GM23338 (cell line): ENCODE results near the gene TNS3. TPM values are rescaled to one million over a fixed set of nuclear protein-coding genes. Genes with fewer than 3 reads are reported as not detected.

Experiments used
- ATAC-seq: fragments of 200-7000 bp; cut with Tn5 transposase; 3 replicates; pipeline ENCODE4 v1.9.1; 2020
- DNase-seq: peaks from one replicate; pipeline ENCODE4 v3.0.0-alpha.2; 2015; ENCODE audit warnings: low spot score
- H2AFZ ChIP-seq: fragments of 200-600 bp; sonication (generic); 2 replicates; pipeline ENCODE4 v1.8.0; 2016; ENCODE audit warnings: antibody characterized with exemption, mild to moderate bottlenecking, moderate library complexity
- H3F3A ChIP-seq: fragments of 200-600 bp; sonication (generic); replicated peaks from 2 replicates; pipeline ENCODE4 v1.8.0; 2017; ENCODE audit warnings: antibody characterized with exemption, mixed run types, low read depth
- H3K27ac ChIP-seq: fragments of 200-600 bp; sonication (generic); 2 replicates; pipeline ENCODE4 v1.6.1; 2016; ENCODE audit warnings: low read depth
- H3K27me3 ChIP-seq: fragments of 200-600 bp; sonication (generic); 2 replicates; pipeline ENCODE4 v1.8.0; 2016; ENCODE audit warnings: mild to moderate bottlenecking, mixed run types, moderate library complexity; ENCODE audit not compliant: insufficient read depth
- H3K36me3 ChIP-seq: fragments of 200-600 bp; sonication (generic); 2 replicates; pipeline ENCODE4 v1.8.0; 2016; ENCODE audit warnings: mild to moderate bottlenecking; ENCODE audit not compliant: insufficient read depth
- H3K4me1 ChIP-seq: fragments of 200-600 bp; sonication (generic); 2 replicates; pipeline ENCODE4 v1.8.0; 2016; ENCODE audit warnings: mild to moderate bottlenecking, moderate library complexity; ENCODE audit not compliant: insufficient read depth
- H3K4me2 ChIP-seq: fragments of 200-600 bp; sonication (generic); 2 replicates; pipeline ENCODE4 v1.7.1; 2017; ENCODE audit warnings: mixed run types
- H3K4me3 ChIP-seq: fragments of 200-600 bp; sonication (generic); 2 replicates; pipeline ENCODE4 v1.6.1; 2016; ENCODE audit warnings: mixed run types
- H3K79me2 ChIP-seq: fragments of 200-600 bp; sonication (generic); replicated peaks from 2 replicates; pipeline ENCODE4 v1.8.0; 2017; ENCODE audit warnings: mild to moderate bottlenecking; ENCODE audit not compliant: insufficient read depth
- H3K9me2 ChIP-seq: fragments of 200-600 bp; sonication (generic); 2 replicates; pipeline ENCODE4 v1.8.0; 2017; ENCODE audit not compliant: insufficient read depth
- H4K20me1 ChIP-seq: fragments of 200-600 bp; sonication (generic); replicated peaks from 2 replicates; pipeline ENCODE4 v1.8.0; 2017; ENCODE audit warnings: mild to moderate bottlenecking; ENCODE audit not compliant: insufficient read depth
- H3K27ac Mint-ChIP-seq: 2 replicates; pipeline ENCODE4 v1.8.0; 2020; ENCODE audit warnings: inconsistent platforms, mild to moderate bottlenecking, moderate library complexity, mixed read lengths
- H3K27me3 Mint-ChIP-seq: 3 replicates; pipeline ENCODE4 v1.8.0; 2022; ENCODE audit warnings: low read depth, mild to moderate bottlenecking, moderate library complexity, mixed read lengths, inconsistent platforms; ENCODE audit not compliant: insufficient read depth, poor library complexity
- H3K36me3 Mint-ChIP-seq: 3 replicates; pipeline ENCODE4 v1.8.0; 2021; ENCODE audit warnings: low read depth, mild to moderate bottlenecking, inconsistent platforms, moderate library complexity, mixed read lengths
- H3K4me1 Mint-ChIP-seq: 3 replicates; pipeline ENCODE4 v1.8.0; 2020; ENCODE audit warnings: mild to moderate bottlenecking, inconsistent platforms, mixed read lengths
- H3K4me3 Mint-ChIP-seq: 3 replicates; pipeline ENCODE4 v1.8.0; 2021; ENCODE audit warnings: moderate library complexity, mild to moderate bottlenecking, inconsistent platforms, mixed read lengths
- H3K9me3 Mint-ChIP-seq: 3 replicates; pipeline ENCODE4 v1.8.0; 2020; ENCODE audit warnings: moderate library complexity, mild to moderate bottlenecking, inconsistent platforms, mixed read lengths
- CTCF ChIP-seq, 2 experiments: fragments of 200-600 bp in 1 of 2; sonication (generic) in 1 of 2; conservative IDR thresholded peaks; 2 replicates each; pipeline versions ENCODE4 v1.5.1 to v1.6.1; 2016 to 2017; ENCODE audit warnings: antibody characterized with exemption in 2 of 2, low read depth in 2 of 2, mild to moderate bottlenecking in 2 of 2, moderate library complexity in 1 of 2
- EZH2 ChIP-seq: fragments of 200-600 bp; sonication (generic); IDR thresholded peaks from one replicate; pipeline ENCODE4 v1.8.0; 2017; ENCODE audit warnings: antibody characterized with exemption, mild to moderate bottlenecking, low read depth; ENCODE audit not compliant: unreplicated experiment
- POLR2AphosphoS5 ChIP-seq: IDR thresholded peaks from 2 replicates; pipeline ENCODE4 v1.6.1; 2016; ENCODE audit warnings: antibody characterized with exemption, low read depth
- REST ChIP-seq: IDR thresholded peaks from one replicate; pipeline ENCODE4 v1.6.1; 2018; ENCODE audit warnings: antibody characterized with exemption; ENCODE audit not compliant: unreplicated experiment
- STAT1 ChIP-seq: IDR thresholded peaks from one replicate; pipeline ENCODE4 v1.6.1; 2016; ENCODE audit warnings: antibody characterized with exemption; ENCODE audit not compliant: unreplicated experiment
- ZNF331 ChIP-seq: fragments of 250-450 bp; sonication (Bioruptor Pico); IDR thresholded peaks from 2 replicates; pipeline ENCODE4 v1.5.0; 2020; ENCODE audit warnings: low read depth, mild to moderate bottlenecking, moderate library complexity
- ZNF462 ChIP-seq: fragments of 250-450 bp; sonication (Bioruptor Pico); IDR thresholded peaks from 2 replicates; pipeline ENCODE4 v1.5.0; 2020; ENCODE audit warnings: mild to moderate bottlenecking, moderate library complexity
- polyA plus RNA-seq: library from polyadenylated mRNA; unstranded; fragments of >200 nt; fragmentation: Nextera tagmentation; extraction: Ambion mirVana; gene quantifications from 2 replicates; pipeline ENCODE4 v1.2.1, GENCODE V29; 2016
- total RNA-seq: library from RNA; depleted of rRNA; stranded (reverse); fragments of >200 nt; shearing (Covaris generic); gene quantifications from 2 replicates; pipeline ENCODE4 v1.2.3, GENCODE V29; 2014

The TNS3 gene
- total and polyA plus RNA-seq, 2 experiments from 2014 or later = 6.2 to 28.7 TPM

GRCh38 chr7:47254081-47254977, 327.6 kb downstream of the TNS3 start:
- no peaks in the 10 kb centered on the region for H3F3A ChIP-seq
- peaks cover 3% of the 10 kb centered on the region; the same call in 1 of the 2 replicates for H3K4me1 ChIP-seq
- peak overlapping the region; percentile 99 for H2AFZ ChIP-seq
- H3K4me2 ChIP-seq = peak overlapping the region; percentile 92
- H3K9me2 ChIP-seq = no peaks in the 10 kb centered on the region
- H3K36me3 ChIP-seq = no peaks in the 10 kb centered on the region; the same call in 1 of the 2 replicates
- peaks cover 16% of the 10 kb centered on the region for H3K27me3 Mint-ChIP-seq
- H3K9me3 Mint-ChIP-seq = peaks cover 13% of the 10 kb centered on the region; the same call in 2 of the 3 replicates
- ATAC-seq (peak; percentile 97), DNase-seq (peak; percentile 90)
- no peaks in the 10 kb centered on the region for H3K79me2 ChIP-seq
- no peak overlapping the region for H3K27ac ChIP-seq
- H3K4me3 Mint-ChIP-seq = peak overlapping the region; percentile 80
- no peaks in the 10 kb centered on the region for H4K20me1 ChIP-seq
- H3K36me3 Mint-ChIP-seq = no peaks in the 10 kb centered on the region
- H3K4me1 Mint-ChIP-seq = peaks cover 8% of the 10 kb centered on the region
- no peak overlapping the region; the same call in 1 of the 2 replicates for H3K27ac Mint-ChIP-seq
- TF ChIP-seq CTCF (conservative IDR thresholded peaks at IDR 0.05; ENCODE audit: low read depth in 2 of 2) = peak; percentile 70 to 82
- no peak for TF ChIP-seq POLR2AphosphoS5
- peak overlapping the region; percentile 71 for H3K4me3 ChIP-seq
- peaks cover 13% of the 10 kb centered on the region for H3K27me3 ChIP-seq

- no peak for DNase-seq
- no peak; the same call in 1 of the 3 replicates for ATAC-seq
- Histone ChIP-seq H3K4me2 (peak overlapping the region; percentile 92), H3K9me2 (no peaks in the 10 kb centered on the region), H3K36me3 (no peaks in the 10 kb centered on the region), H2AFZ (peak overlapping the region; percentile 99), H3K79me2 (no peaks in the 10 kb centered on the region), H3F3A (no peaks in the 10 kb centered on the region), H3K27me3 (peaks cover 13% of the 10 kb centered on the region), H3K4me1 (peaks cover 3% of the 10 kb centered on the region; the same call in 1 of the 2 replicates), H3K27ac (no peak overlapping the region), H3K4me3 (peak overlapping the region; percentile 71), H4K20me1 (no peaks in the 10 kb centered on the region)
- Mint-ChIP-seq H3K4me1 (peaks cover 8% of the 10 kb centered on the region), H3K9me3 (peaks cover 13% of the 10 kb centered on the region; the same call in 2 of the 3 replicates), H3K4me3 (peak overlapping the region; percentile 80), H3K27ac (no peak overlapping the region; the same call in 1 of the 2 replicates), H3K27me3 (peaks cover 16% of the 10 kb centered on the region), H3K36me3 (no peaks in the 10 kb centered on the region)
- no peak for TF ChIP-seq REST
- TF ChIP-seq EZH2 = no peak
- no peak for TF ChIP-seq STAT1
- no peak for TF ChIP-seq POLR2AphosphoS5
- TF ChIP-seq ZNF331 (CRISPR knock-in tag) = no peak
- TF ChIP-seq ZNF462 = no peak
These were observed 328.2 kb downstream of the TNS3 start for GRCh38 chr7:47253650-47254080.
